Measurements from ENCODE around the gene PTPRT. TPM values are rescaled to one million over a fixed set of nuclear protein-coding genes. Genes with fewer than 3 reads are reported as not detected.
A peak's percentile ranks its signal among the peaks of the same experiment; 100 is the strongest.
"Not testable (repeated sequence)": the region's sequence is repeated elsewhere in the genome, so short reads cannot be mapped to it uniquely, and the experiment has no call there.

The PTPRT gene
- polyA plus RNA-seq, 10 donors = 0.35 to 1.8 (median 0.64) TPM

DNA sequence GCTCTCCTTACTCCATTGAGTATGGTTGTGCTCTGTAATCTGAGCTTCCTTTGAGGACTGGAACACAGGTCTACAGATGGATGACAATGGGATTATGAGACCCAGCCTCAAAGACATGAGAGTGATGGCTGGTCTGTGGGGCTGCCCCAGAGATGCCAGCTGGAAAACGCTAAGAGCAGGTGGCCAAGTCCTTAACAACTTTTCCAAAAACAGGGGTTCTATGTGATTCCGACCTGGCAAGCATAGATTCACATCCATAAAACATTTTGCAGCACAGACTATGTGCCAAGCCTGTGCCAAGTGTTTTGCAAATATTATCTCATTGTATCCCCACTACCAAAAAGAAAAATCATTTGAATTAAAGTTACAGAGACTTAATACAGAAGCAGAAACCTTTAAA lies 270.4 kb downstream of the PTPRT start:
- no peak for DNase-seq

- no peak for DNase-seq
Measured at GRCh38 chr20:42915081-42915480, 274.6 kb downstream of the PTPRT start.

DNA sequence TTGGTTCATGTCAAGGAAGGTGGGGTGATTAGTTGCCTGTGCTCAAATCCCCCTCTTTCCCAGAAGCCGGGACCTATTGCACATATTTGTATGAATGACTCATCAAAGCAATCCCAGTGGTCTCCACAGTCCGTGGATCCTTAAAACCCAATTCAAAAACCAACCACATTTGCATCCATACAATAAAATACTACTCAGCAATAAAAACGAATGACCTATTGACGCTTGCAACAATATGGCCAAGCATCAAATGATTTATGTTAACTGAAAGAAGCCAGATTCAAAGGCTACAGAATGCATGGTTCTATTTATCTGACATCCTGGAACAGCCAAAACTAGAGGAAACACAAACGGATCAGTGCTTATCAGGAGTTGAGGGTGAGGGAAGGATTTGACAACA lies 275.4 kb downstream of the PTPRT start:
- DNase-seq = no peak

- not testable (repeated sequence) for DNase-seq
Measured at GRCh38 chr20:42910808-42911207, 278.9 kb downstream of the PTPRT start.

DNA sequence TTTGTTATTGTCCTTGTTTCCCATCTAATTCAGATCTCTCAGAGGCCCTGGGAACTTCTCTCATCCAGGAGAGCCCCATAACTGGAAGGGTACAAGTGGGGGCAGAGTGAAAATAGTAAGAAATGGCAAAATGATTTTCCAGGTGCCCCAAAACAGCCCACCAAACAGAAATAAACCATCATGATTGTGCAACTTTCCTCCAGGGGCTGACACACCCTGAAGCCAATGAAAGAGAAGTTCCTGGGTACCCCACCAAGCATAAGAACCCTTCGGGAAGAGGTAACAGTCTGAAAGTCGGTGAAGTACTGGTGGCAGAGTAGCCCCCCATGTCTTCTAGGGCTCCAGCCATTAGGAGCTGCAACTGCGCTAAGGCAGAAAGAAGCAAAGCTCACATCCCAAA lies 282.0 kb downstream of the PTPRT start:
- DNase-seq = no peak

- no peak for DNase-seq
Measured at GRCh38 chr20:42906120-42906519, 283.6 kb downstream of the PTPRT start.

- no peak for DNase-seq
Measured at GRCh38 chr20:42902509-42902908, 287.2 kb downstream of the PTPRT start.

- DNase-seq = peak; percentile 20 to 60 (median 20)
Measured at GRCh38 chr20:42901689-42902440, 287.8 kb downstream of the PTPRT start.

GRCh38 chr20:42900764-42901163 lies 288.9 kb downstream of the PTPRT start:
- DNase-seq = not testable (repeated sequence)

- DNase-seq = no peak
Measured at GRCh38 chr20:42895020-42895419, 294.7 kb downstream of the PTPRT start.

DNA sequence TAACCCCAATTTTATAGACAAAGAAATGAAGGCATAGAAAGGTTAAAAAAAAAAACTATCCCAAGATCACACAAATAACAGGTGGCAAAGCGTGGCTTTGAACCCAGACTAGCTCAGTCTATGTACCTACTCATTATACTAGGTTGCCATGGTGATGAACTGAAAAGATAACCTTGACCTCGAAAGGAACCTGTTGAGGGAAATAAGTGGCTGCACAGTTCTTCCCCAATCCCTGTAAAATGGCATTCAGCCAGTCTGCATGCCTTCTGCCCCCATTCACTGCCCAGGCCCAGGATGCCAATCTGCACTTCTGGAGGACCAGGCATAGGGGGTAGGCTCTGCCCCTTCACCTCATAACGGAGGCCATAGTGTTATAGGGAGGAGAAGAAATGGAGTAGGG lies 295.2 kb downstream of the PTPRT start:
- no peak for DNase-seq

DNA sequence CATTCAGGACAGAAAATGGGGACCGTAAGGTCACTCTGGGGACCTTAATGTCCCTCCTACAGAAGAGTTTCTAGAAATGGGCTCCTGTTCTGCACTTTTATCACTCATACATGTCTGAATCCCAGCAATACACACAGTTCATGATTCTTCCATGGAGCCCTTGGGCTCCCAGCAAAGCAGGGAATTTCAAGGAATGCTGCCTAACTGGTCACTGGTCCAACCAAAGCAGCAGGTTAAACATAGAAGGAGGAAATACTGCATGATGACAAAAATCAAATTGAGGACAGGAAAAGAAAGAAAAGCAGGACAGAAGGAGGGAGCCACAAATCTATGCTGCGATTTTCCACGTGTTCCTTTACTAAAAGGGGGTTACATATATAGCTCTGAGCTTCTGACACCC lies 300.2 kb downstream of the PTPRT start:
- no peak for DNase-seq

- no peak for DNase-seq
Measured at GRCh38 chr20:42887281-42887680, 302.4 kb downstream of the PTPRT start.

DNA sequence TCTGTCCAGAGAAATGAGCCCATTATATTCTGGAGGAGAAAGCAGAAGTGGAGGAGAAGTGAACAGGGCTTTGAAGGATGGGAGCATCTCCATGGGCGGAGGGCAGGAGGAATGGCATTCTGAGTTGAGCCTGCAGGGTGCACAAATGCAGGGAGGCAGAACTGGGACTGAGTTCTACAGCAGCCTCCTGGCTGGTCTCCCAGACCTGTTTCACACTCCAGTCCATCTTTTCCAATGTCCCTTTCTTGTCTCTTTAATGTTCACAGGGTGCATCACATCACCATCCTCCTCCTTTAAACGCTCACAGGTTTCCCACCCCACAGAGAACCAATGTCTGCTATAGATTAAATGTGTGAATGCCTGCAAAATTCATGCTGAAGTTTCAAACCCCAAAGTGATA lies 302.9 kb downstream of the PTPRT start:
- no peak for DNase-seq

GRCh38 chr20:42886046-42886445 lies 303.7 kb downstream of the PTPRT start:
- no peak for DNase-seq

GRCh38 chr20:42875581-42875980 lies 314.1 kb downstream of the PTPRT start:
- DNase-seq = no peak

- no peak for DNase-seq
Measured at GRCh38 chr20:42873259-42873658, 316.4 kb downstream of the PTPRT start.

- DNase-seq = no peak
Measured at GRCh38 chr20:42864116-42864515, 325.6 kb downstream of the PTPRT start.

GRCh38 chr20:42862446-42862845 lies 327.3 kb downstream of the PTPRT start:
- DNase-seq = no peak

DNA sequence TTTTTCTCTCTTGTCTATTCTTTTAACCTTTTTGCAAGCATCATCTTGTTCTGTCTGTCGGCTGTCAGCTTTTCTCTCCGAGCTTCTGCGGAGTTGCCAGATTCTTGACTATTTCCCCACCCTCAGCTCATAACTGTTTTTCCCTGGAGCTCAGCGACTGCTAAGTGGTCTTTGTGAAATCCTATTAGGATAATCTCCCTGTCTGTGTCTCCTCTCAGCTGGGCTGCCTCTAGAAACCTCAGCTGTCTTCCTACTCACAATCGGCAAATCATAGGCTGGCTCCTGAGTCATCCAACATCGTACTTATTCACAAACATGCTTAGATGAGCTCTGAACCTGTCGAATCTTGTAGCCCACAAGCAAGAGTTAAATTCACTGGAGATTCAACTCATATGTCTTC lies 332.3 kb downstream of the PTPRT start:
- no peak for DNase-seq

GRCh38 chr20:42855896-42856295 lies 333.8 kb downstream of the PTPRT start:
- no peak for DNase-seq

DNA sequence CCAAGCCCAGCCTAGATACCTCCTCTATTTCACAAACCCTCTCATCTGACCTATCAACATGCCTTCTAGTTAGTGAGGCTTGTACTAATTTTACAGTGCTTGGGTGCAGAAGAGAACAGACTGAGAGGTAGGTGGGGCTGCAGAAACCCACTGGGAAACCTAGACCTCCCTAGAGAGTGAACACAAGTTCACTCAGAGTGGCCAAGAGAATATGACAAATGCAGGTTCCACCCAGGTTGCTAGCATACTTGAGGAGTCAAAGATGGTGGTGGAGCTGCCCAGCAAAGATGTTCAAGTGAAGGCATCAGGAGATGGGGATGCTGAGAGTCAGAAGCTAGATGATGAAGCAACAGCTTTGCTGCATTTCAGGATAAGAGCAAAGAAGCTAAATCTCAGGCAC lies 337.0 kb downstream of the PTPRT start:
- DNase-seq = no peak

DNA sequence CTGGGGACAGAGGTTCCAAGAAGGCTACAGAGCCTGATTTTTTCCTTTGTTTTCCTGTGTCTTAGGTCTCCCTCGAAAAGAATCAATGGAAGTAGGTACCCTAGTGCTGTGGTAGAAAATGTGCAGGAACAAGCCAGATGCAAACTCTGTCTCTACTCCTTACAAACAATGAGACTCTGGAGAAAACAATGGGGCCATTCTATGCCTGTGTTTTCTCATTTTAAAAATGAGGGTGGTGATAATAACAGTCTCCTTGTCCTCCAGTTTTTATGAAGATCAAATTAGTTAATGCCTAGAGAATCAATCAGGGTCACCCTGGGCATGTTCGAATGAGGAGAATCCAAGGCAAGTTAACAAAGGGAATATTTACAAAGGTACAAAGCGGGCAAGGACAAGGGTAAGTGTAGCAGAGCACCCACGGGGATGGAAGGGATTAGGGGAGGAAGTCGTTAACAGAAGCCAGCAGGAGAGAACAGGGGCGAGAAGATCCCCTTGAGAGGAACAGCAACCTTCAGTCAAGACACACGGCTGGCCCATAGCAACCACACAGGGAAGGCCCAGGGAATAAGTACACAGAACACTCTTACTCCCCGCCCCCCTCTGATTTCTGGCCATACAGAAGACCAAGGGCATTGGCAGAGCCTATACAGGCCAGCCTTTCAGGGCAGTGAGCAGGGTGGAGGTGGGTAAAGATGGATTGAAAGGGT lies 342.8 kb downstream of the PTPRT start:
- no peak for DNase-seq

- DNase-seq = no peak
Measured at GRCh38 chr20:42844751-42845150, 345.0 kb downstream of the PTPRT start.

Measured in muscle of back (tissue), 11 donors.